GM12801 (cell line): Measurements from ENCODE around the gene RBM11.

Experiments used
- TF ChIP-seq, protein P1 (sequence below): IDR thresholded peaks from one replicate; pipeline ENCODE4 v1.5.1; 2011; ENCODE audit warnings: control low read depth; ENCODE audit not compliant: insufficient read length; ENCODE audit errors: extremely low read depth

The RBM11 gene

DNA sequence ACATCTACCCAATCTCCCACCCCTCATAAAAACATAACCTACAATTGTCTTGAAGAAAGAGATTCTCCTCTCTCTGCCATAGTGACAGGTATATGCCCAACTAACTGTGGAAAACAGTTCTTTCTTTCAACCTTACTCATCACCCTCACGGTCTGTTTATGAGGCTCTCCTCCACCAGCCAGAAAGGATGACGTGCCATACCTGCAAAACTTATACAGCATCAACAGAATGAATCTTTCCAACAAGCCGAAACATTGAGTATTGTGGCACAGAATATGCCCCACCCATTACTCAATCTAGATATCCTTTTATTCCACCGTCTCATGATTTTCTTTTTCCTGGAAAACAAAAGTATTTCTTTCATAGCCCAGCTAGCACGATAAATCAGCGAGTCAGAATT, 55.7 kb downstream of the RBM11 start:
- TF ChIP-seq, protein P1, sequence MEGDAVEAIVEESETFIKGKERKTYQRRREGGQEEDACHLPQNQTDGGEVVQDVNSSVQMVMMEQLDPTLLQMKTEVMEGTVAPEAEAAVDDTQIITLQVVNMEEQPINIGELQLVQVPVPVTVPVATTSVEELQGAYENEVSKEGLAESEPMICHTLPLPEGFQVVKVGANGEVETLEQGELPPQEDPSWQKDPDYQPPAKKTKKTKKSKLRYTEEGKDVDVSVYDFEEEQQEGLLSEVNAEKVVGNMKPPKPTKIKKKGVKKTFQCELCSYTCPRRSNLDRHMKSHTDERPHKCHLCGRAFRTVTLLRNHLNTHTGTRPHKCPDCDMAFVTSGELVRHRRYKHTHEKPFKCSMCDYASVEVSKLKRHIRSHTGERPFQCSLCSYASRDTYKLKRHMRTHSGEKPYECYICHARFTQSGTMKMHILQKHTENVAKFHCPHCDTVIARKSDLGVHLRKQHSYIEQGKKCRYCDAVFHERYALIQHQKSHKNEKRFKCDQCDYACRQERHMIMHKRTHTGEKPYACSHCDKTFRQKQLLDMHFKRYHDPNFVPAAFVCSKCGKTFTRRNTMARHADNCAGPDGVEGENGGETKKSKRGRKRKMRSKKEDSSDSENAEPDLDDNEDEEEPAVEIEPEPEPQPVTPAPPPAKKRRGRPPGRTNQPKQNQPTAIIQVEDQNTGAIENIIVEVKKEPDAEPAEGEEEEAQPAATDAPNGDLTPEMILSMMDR, result no peak

- TF ChIP-seq, protein P1, result no peak
Measured at GRCh38 chr21:14273736-14274538, 58.0 kb downstream of the RBM11 start.

DNA sequence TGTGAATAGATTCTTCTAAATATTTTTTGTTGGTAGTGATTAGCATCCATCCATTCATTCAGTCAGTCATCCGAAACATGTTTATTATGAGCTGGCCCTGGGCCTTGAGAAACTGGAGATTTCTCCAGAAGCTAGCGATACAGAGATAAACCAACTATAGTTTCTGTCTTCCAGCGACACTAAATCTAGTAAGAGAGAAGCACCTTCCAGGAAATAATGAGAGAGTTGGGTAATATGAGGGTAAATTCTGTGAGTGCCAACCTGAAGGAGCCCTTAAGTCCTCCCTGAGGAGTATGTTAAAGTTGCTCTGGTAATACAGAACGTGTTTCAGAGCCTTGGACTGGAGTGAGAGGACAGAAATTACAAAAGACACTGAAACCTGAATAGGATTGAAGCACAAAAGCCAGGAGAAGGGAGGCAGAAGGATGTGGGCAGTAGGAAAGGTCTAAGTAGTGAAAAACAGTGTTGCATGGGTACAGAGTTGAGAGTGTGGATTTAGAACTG, 59.8 kb downstream of the RBM11 start:
- TF ChIP-seq, protein P1, result no peak
